Uterus (tissue), 2 donors: ENCODE data around the gene ZNF81.
"Not testable (repeated sequence)": the region's sequence is repeated elsewhere in the genome, so short reads cannot be mapped to it uniquely, and the experiment has no call there.

Experiments used
- POLR2A ChIP-seq, 2 donors: fragments of 450-650 bp; IDR thresholded peaks; one replicate each; pipeline ENCODE4 v1.6.1; 2016; ENCODE audit warnings: antibody characterized with exemption in 2 of 2, mild to moderate bottlenecking in 1 of 2, moderate library complexity in 1 of 2
- TF ChIP-seq, protein P1 (sequence below), 4 experiments: fragments of 200-600 bp in 2 of 4; fragments of 450-650 bp in 2 of 4; sonication (generic) in 2 of 4; IDR thresholded peaks; one replicate each; pipeline ENCODE4 v1.5.1; 2016 to 2019; ENCODE audit warnings: antibody characterized with exemption in 4 of 4, mild to moderate bottlenecking in 2 of 4, moderate library complexity in 1 of 4

DNA sequence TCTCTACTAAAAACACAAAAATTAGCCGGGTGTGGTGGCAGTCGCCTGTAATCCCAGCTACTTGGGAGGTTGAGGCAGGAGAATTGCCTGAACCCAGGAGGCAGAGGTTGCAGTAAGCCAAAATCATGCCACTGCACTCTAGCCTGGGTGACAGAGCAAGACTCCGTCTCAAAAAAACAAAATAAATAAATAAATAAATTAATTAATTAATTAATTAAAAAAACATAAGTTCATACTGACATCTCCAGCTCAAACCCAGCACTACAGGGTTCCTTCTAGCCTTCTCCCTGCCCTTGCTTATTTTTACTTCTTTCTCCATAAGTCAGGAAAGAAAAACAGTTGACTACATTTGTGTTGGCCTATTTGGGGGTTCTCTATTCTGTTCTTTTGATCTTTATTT lies 95.3 kb downstream of the ZNF81 start:
- TF ChIP-seq, protein P1, sequence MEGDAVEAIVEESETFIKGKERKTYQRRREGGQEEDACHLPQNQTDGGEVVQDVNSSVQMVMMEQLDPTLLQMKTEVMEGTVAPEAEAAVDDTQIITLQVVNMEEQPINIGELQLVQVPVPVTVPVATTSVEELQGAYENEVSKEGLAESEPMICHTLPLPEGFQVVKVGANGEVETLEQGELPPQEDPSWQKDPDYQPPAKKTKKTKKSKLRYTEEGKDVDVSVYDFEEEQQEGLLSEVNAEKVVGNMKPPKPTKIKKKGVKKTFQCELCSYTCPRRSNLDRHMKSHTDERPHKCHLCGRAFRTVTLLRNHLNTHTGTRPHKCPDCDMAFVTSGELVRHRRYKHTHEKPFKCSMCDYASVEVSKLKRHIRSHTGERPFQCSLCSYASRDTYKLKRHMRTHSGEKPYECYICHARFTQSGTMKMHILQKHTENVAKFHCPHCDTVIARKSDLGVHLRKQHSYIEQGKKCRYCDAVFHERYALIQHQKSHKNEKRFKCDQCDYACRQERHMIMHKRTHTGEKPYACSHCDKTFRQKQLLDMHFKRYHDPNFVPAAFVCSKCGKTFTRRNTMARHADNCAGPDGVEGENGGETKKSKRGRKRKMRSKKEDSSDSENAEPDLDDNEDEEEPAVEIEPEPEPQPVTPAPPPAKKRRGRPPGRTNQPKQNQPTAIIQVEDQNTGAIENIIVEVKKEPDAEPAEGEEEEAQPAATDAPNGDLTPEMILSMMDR (IDR thresholded peaks at IDR 0.05): not testable (repeated sequence)
- TF ChIP-seq POLR2A (IDR thresholded peaks at IDR 0.05): not testable (repeated sequence)
